ENCODE results near the gene GGTA1. TPM values are rescaled to one million over a fixed set of nuclear protein-coding genes. Genes with fewer than 3 reads are reported as not detected.

The GGTA1 gene
- total and polyA plus RNA-seq, 2 of the 8 experiments (the other 6 are each of a cell fraction or from before 2014, with no cell fraction given), result not detected

DNA sequence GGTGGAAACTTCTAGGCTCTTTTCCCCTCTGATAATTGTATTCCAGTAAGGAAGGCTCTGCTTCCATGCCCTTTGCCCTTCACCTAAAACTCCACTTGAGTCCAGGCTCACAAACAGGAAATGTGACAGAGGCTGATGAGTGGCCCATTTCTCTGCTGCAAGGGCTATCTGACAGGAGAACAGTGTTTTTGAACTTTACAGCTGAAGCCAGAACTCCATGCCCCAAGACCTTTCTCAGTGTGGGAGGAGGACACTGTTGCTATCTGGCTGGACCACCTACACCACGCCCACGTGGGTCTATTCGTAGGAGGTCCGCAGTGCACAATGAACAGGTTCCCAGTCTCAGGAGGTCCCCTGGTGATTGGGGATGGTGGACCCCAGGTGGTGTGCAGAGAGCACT is 13.6 kb downstream of the GGTA1 start:
- no peaks in the 10 kb centered on the region for H3K79me1 ChIP-seq (ENCODE audit: low read depth, low read length)
- no peak overlapping the region for H3K4ac ChIP-seq (replicated peaks; ENCODE audit: insufficient read length, low read depth, low read length)
- H3K4me1 ChIP-seq (replicated peaks in 1 of 4; ENCODE audit: control insufficient read depth in 3 of 4, insufficient read depth in 4 of 4, low read length in 3 of 4), result no peaks in the 10 kb centered on the region
- H3K23me2 ChIP-seq (ENCODE audit: low read depth, low read length), result no peaks in the 10 kb centered on the region
- CTCF ChIA-PET (ENCODE audit: partially characterized antibody), result no interaction called here
- 0 out of 7 replicates have a peak, but pooled peaks cover 0 to 3% (median 0%) of the 10 kb centered on the region in 4 experiments for H3K27me3 ChIP-seq (replicated peaks in 1 of 4; ENCODE audit: control insufficient read depth in 3 of 4, extremely low read depth in 1 of 4, insufficient read depth in 3 of 4, low read length in 3 of 4)
- H3K56ac ChIP-seq (replicated peaks; ENCODE audit: insufficient read length, low read depth, low read length), result no peak overlapping the region
- H3K14ac ChIP-seq (ENCODE audit: insufficient read length), result no peak overlapping the region
- H2BK12ac ChIP-seq (ENCODE audit: low read depth, low read length), result no peak overlapping the region
- H3K4me3 ChIP-seq (ENCODE audit: extremely low read depth in 1 of 4, insufficient read depth in 2 of 4, low read depth in 3 of 4, low read length in 4 of 4), result no peak overlapping the region
- no peak for DNase-seq (ENCODE audit: low read depth in 1 of 2, low spot score in 2 of 2)
- H2AFZ ChIP-seq (ENCODE audit: low read length), result no peak overlapping the region
- no peak overlapping the region for H2BK20ac ChIP-seq (ENCODE audit: low read length)
- no peak overlapping the region for H3K23ac ChIP-seq (ENCODE audit: insufficient read length)
- POLR2A ChIA-PET (ENCODE audit: partially characterized antibody), result no interaction called here
- H4K20me1 ChIP-seq (replicated peaks in 1 of 2; ENCODE audit: control insufficient read depth in 1 of 2, insufficient read depth in 2 of 2, low read length in 2 of 2), result no peaks in the 10 kb centered on the region
- H4K5ac ChIP-seq (ENCODE audit: insufficient read length, low read depth, low read length), result no peak overlapping the region
- H3K27ac ChIP-seq (ENCODE audit: low read depth, low read length), result no peak overlapping the region
- WGBS, 2 experiments (ENCODE audit: extremely low coverage in 1 of 2, insufficient coverage in 1 of 2, insufficient read length in 1 of 2, insufficient replicate concordance in 2 of 2, low coverage in 1 of 2, low lambda C conversion rate in 2 of 2, missing lambda C conversion rate in 1 of 2), result 84% methylated on average over 4 of the region's 4 CpGs; no CpG with 5 or more reads in 1 of the 2 experiments
- no peak overlapping the region for H2BK120ac ChIP-seq (replicated peaks; ENCODE audit: low read depth, low read length)
- no peak overlapping the region for H2BK15ac ChIP-seq (ENCODE audit: low read length)
- no peak overlapping the region for H3K18ac ChIP-seq (ENCODE audit: extremely low read depth, low read length)
- no peaks in the 10 kb centered on the region for H3K36me3 ChIP-seq (ENCODE audit: control insufficient read depth in 2 of 4, insufficient read depth in 4 of 4, low read length in 3 of 4)
- H3K4me2 ChIP-seq (ENCODE audit: insufficient read depth in 1 of 2, low read depth in 2 of 2, low read length in 2 of 2), result no peak overlapping the region
- no peaks in the 10 kb centered on the region for H3K9me3 ChIP-seq (ENCODE audit: insufficient read depth in 2 of 2, low read depth in 1 of 2, low read length in 1 of 2)
- no peaks in the 10 kb centered on the region for H3K79me2 ChIP-seq (ENCODE audit: control insufficient read depth in 1 of 2, insufficient read depth in 2 of 2, low read length in 2 of 2)
- TF ChIP-seq SP2 (IDR thresholded peaks at IDR 0.05; ENCODE audit: low read length), result no peak
- TF ChIP-seq FOSL1 (IDR thresholded peaks at IDR 0.05; ENCODE audit: insufficient read depth, low read depth, low read length), result no peak
- TF ChIP-seq NRF1 (IDR thresholded peaks at IDR 0.05; ENCODE audit: low read depth, low read length), result no peak
- H2BK5ac ChIP-seq (ENCODE audit: low read depth, low read length), result no peak overlapping the region
- FAIRE-seq, result no peak
- no peak overlapping the region for H2AK5ac ChIP-seq (ENCODE audit: low read depth, low read length)
- H3K9ac ChIP-seq (replicated peaks in 1 of 4; ENCODE audit: extremely low read depth in 1 of 4, low read depth in 3 of 4, low read length in 3 of 4), result peak overlapping the region in 1 of 4 experiments; percentile 7; a peak in 1 of 7 replicates
- H4K8ac ChIP-seq (ENCODE audit: extremely low read depth, insufficient read depth, low read length), result no peak overlapping the region
- H4K91ac ChIP-seq (replicated peaks; ENCODE audit: insufficient read length, low read length), result no peak overlapping the region

Data from H1 (cell line).